NCI-H146 treated with DMSO at 0.1 percent for 48 hours (cell line): ENCODE data around the gene A1BG.
A peak's percentile ranks its signal among the peaks of the same experiment; 100 is the strongest.

Source experiments
- DNase-seq: peaks from one replicate; lab custom pipeline; 2025; ENCODE audit not compliant: unreplicated experiment; lab: John Stamatoyannopoulos, UW

The A1BG gene, protein sequence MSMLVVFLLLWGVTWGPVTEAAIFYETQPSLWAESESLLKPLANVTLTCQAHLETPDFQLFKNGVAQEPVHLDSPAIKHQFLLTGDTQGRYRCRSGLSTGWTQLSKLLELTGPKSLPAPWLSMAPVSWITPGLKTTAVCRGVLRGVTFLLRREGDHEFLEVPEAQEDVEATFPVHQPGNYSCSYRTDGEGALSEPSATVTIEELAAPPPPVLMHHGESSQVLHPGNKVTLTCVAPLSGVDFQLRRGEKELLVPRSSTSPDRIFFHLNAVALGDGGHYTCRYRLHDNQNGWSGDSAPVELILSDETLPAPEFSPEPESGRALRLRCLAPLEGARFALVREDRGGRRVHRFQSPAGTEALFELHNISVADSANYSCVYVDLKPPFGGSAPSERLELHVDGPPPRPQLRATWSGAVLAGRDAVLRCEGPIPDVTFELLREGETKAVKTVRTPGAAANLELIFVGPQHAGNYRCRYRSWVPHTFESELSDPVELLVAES

DNA sequence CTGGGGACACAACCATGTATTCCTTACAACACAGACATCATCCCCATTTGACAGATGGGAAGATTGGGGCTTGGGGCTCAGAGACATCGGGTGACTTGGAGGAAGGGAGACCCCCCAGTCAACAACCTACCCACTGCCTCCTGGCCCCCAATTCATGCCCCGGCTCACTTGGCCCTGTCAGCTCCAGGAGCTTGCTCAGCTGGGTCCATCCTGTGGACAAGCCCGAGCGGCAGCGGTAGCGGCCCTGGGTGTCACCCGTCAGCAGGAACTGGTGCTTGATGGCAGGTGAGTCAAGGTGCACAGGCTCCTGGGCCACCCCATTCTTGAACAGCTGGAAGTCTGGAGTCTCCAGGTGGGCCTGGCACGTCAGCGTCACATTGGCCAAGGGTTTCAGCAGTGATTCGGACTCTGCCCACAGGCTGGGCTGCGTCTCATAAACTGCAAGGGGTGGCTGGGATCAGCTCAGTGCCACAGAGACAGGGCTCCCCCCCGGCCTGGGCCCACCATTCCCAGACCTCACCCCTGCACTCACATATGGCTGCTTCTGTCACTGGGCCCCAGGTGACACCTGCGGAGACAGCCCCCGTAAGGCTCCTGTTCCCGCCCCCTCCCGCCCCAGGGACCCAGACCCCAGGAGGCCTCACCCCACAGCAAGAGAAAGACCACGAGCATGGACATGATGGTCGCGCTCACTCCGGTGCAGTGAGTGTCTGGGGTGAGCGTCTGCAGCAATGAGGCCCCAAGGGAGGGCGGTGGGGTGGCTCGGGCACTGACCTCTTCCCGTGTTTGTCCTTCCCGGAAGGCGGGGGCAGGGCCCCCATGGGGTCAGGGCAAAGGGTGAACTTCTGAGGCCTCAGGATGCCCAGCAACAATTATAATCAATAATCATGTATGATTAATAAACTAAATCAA is at the start of gene A1BG:
Gene A1BG (minus strand): TSS at position 733 of the 912 bp plus-strand sequence. CDS start 55 bp downstream, at position 678.
- DNase-seq: no peak

- no peak for DNase-seq
Observed at GRCh38 chr19:58401840-58402421, 48.6 kb upstream of the A1BG start.

DNA sequence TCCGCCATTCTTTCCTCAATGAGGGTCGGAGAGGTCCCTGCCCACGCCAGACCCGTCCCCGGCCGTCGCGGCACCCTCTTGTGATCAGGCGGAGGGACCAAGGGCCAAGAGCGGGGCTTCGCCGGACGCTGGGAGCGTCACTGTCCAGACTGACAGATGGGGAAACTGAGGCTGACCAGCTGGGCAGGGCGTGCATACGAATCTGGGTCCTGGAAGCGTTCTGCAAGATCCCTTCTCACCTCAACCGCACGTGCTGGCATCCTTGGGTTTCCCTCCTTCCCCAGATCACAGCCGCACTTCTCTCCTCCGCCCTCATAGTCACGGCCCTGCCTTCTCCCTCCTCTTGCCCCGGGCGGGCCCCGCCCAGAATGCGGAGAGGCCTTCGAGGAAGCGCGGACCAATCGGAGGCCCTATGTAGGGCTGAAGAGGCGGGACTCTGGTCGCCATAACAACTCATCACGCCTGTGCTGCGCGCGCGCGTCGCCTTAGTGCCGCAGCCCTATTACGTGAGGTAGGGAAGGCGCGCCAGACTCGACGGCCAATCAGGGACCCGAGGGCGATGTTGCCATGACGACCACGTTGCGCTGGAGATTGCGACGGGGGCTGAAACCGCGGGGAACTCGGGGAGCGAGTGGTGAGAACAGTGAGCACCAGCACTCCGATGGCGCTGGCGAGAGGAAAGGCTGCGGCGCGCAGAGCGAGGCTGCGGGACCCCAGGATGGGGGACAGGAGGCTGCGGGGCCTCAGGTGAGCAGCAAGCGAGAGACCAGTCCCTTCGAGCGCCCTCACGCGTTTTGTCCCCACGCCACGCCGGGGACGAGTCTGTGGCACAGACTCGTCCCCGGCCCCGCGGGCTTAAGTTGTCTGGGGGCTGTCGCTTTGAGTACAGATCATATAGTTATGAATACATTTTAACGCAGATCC is 47.9 kb upstream of the A1BG start:
- DNase-seq: peak; percentile 97

DNA sequence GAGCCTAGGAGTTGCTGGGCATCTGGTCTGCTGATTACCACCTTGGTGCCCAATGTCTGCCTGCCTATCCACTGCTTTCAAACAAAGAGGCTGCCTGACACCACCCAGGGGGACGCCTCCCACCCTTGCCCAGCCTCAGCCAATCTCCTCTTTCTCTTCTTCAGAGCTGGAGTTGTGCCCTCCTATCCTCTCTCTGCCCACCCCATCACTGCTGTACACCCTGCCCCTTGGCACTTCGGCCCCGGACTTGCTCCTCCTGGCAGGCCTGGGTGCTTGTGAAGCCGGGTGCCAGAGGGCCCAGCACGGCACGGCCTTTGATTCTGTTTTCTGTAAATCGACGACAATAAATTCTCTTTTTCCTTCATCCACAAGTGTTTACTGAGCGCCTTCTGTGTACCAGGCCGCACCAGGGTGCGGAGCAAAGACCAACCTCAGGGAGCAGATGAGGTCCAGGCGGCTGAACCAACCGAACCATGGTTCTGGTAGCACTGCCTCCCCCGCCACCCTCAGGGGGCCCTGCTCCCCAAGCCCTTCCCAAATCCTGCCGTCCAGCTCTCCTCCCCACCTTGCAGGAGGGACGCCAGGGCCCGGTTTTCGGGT is 47.1 kb upstream of the A1BG start:
- DNase-seq: no peak

DNA sequence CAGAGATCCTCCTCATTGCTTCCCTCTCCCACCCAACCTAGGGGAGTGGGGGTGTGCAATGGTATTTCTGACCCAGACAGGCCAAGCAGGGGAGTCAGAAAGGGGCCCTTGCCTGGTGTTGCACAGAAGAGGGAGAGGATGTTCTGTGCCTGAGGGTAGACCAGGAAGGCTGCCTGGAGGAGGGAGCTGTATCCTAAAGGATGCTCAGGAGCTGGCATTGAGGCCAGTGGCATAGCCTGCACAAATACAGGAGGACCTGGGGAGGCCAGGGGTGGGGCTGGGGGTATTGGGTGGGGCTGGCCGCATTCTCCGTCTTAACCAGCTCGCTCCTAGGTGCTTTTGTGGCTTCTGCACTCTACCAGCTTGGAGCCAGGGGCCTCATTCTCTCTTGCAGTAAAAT is 46.6 kb upstream of the A1BG start:
- no peak for DNase-seq

DNA sequence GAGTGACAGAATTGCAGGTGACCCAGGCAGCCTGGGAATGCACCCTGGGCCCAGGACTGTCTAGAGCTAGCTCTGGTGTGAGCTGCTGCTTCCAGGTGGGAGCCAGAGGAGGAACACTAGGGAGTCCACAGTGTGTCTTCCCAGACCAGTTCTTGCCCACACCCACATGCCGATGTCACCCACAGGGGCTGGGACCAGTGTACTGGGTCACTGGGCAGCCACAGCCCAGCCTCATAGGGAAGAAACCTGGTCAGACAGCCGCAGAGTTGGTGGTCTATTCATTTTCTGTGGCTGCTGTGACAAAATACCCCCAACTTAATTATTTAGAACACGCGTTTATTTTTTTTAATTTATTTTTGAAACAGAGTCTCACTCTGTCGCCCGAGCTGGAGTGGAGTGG is 45.3 kb upstream of the A1BG start:
- no peak for DNase-seq

GRCh38 chr19:58398087-58398486 is 44.8 kb upstream of the A1BG start:
- DNase-seq: no peak

DNA sequence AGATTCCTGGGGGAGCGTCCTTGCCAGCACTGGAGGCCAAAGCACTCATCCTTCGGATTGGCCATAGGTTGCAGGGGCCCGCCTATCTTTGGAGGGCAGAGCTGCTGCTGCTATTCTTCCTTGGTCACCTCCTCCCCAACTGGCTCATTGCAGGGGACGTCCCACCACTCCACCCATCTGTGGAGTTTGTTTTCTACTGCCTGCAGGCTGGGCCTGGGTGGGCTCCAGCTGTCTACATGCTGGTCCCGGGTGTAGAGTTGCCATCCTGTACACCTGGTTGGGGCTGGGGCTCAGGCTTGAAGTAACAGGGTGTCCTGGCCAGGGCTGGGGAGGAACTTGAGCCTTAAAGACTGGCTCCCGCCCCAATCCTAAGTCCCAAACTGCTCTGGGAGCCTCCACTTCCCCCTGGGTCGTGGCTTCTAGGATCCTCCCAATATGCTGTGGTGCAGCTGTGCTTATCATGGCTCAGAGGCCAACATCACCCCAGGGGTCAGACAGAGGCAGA is 44.3 kb upstream of the A1BG start:
- no peak for DNase-seq

DNA sequence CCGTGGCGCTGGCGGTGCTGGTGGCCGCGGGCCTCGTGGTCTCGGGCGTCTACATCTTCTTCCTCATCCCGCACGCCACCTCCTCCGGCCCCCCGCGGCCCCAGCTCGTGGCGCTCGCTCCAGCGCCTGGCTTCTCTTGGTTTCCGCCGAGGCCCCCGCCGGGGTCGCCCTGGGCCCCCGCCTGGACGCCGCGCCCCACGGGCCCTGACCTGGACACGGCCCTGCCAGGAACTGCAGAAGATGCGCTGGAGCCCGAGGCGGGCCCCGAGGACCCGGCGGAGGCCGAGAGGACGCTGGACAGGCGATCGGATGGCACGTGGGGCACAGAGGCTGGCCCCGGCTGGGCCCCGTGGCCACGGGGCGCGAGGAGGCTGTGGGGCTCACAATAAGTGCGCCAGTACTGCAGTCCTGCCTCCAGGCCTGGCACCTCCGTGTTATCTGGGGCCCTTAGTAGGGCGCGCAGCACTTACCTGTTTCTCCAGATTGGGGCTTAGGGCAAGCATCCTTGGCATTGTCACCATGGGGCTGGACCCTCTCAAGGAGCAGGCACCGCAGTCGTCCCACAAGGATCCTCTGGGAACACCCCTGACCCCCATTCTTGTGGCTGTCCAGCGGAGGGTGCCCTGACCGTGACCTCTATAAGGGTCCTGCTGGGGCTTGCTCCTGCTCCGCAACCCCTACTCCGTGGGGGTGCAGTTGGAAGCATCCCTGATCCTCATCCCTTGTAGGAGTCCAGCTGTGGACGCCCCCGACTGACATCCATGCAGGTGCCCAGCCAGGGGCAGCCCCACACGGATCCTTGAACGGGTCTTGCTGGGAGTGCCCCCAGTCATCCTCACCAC is 43.6 kb upstream of the A1BG start:
- no peak for DNase-seq

GRCh38 chr19:58395979-58396627 is 42.8 kb upstream of the A1BG start:
- DNase-seq: no peak

GRCh38 chr19:58395220-58395978 is 42.1 kb upstream of the A1BG start, which contains the start of gene RNF225:
Gene RNF225, plus strand, starts transcription at chr19:58395656. Its CDS starts 434 bp downstream, at chr19:58396090.
- no peak for DNase-seq

- no peak for DNase-seq
Observed at GRCh38 chr19:58394821-58395219, 41.5 kb upstream of the A1BG start.

GRCh38 chr19:58393725-58394033 is 40.4 kb upstream of the A1BG start:
- DNase-seq: no peak

DNA sequence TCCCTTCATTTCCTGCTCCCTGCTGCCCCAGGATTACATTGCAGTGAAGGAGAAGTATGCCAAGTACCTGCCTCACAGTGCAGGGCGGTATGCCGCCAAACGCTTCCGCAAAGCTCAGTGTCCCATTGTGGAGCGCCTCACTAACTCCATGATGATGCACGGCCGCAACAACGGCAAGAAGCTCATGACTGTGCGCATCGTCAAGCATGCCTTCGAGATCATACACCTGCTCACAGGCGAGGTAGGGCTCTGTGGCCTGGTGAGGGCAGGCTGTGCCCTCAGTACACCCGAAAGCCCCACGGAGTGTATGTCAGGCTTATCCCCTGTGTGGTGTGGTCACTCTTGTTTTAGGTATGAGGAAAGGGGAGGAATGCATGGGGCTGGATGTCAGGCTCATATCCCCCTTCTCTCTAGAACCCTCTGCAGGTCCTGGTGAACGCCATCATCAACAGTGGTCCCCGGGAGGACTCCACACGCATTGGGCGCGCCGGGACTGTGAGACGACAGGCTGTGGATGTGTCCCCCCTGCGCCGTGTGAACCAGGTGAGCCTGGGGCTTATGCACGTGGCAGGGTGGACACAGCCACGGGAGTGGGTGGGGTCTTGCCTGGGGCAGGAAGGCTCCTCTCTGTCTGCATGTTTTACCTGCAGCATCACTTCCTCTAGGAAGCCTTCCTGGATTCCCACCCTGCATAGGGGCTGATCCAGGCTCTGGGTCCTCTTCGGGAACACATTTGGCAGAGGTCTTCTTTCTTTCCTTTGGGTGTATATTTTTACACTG is 39.8 kb upstream of the A1BG start:
- no peak for DNase-seq

DNA sequence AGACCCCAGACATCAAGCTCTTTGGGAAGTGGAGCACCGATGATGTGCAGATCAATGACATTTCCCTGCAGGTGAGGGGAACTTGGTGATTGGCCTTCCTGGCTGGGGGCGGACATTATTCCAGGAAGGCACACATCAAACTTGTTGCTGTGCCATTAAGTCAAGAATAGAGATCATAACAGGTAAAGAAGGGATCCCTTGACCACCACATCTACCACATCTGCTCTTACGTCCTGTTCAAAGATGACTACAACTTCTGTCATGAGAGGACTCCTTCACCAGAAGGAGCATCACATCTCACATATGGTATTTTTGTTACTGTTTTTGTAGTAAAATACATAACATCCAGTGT is 34.9 kb upstream of the A1BG start:
- no peak for DNase-seq

DNA sequence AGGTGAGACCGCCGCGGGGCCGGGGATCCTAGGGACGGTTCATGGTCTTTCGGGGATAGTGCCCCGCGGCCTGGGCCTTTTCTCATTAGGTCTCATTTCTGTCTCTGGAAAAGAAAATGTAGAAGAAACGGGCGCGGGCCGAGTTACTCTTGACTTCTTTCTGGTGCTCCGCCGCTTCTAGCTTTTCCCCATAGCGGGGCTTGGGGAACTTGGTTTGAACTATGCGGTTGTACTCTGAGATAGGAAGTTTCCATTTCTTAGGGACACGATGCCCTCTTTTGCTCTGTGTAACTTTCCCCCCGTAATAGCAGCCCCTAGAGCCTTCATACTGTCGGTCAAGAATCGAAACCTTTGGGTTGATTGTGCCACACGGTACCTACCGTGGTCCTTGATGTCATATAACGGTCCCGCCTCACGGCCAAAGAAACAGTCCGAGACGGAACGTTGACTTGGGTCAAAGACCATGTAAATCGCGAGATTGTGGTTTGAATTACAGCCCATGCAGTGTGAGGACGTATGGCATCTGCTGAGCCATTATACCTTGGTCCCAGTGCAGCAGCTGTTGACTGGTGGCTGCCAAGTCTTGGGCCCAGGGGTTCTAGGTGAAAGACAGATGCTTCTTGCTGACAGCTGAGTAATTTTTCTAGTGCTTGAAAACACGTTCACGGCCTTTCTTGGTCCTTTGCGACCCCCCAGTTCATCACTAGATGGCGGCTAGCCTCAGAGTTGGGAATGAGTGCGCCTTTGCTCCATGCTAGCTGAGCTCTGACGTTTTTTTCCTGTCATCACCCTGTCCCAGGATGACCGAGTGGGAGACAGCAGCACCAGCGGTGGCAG is 34.3 kb upstream of the A1BG start:
- DNase-seq: no peak
